ENCODE measurements around the gene ANKEF1. TPM values are rescaled to one million over a fixed set of nuclear protein-coding genes. Genes with fewer than 3 reads are reported as not detected.

Gene ANKEF1
- total RNA-seq, 4 donors from 2014 or later = 10.1 to 14.2 (median 11.5) TPM

GRCh38 chr20:10096790-10097189, 62.0 kb downstream of the ANKEF1 start:
- intact Hi-C loops (cut with DNase I) = no loop called here
- no peak overlapping the region for H3K27ac ChIP-seq
- H3K9me3 ChIP-seq = no peaks in the 10 kb centered on the region
- no peak for DNase-seq
- 95% methylated on average over 3 of the region's 3 CpGs for WGBS, 2 donors
- H3K4me3 ChIP-seq (replicated peaks in 1 of 3) = no peak overlapping the region
- TF ChIP-seq, protein P1, sequence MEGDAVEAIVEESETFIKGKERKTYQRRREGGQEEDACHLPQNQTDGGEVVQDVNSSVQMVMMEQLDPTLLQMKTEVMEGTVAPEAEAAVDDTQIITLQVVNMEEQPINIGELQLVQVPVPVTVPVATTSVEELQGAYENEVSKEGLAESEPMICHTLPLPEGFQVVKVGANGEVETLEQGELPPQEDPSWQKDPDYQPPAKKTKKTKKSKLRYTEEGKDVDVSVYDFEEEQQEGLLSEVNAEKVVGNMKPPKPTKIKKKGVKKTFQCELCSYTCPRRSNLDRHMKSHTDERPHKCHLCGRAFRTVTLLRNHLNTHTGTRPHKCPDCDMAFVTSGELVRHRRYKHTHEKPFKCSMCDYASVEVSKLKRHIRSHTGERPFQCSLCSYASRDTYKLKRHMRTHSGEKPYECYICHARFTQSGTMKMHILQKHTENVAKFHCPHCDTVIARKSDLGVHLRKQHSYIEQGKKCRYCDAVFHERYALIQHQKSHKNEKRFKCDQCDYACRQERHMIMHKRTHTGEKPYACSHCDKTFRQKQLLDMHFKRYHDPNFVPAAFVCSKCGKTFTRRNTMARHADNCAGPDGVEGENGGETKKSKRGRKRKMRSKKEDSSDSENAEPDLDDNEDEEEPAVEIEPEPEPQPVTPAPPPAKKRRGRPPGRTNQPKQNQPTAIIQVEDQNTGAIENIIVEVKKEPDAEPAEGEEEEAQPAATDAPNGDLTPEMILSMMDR (IDR thresholded peaks at IDR 0.05) = no peak
- TF ChIP-seq POLR2A (IDR thresholded peaks at IDR 0.05) = no peak
- no peaks in the 10 kb centered on the region for H3K36me3 ChIP-seq
- H3K4me1 ChIP-seq = no peaks in the 10 kb centered on the region
- no peaks in the 10 kb centered on the region for H3K27me3 ChIP-seq

DNA sequence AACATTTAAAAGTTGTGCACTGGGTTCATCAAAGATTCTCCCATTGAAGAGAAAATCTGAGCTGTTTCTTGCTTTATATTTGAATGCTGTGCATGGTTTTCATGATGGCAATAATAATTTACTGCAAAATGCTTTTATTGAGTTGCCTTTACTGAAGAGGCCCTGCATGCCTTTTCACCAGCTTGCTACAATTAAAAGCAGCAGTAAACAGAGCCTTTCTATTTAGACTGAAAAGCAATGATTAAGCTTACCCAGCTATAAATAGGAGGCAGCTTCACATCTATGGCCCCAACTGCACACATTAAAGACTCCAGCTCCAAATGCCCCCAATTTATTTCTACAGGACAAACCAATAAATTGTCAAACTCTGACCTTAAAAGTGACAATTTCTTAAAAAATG, 70.3 kb downstream of the ANKEF1 start:
- H3K4me3 ChIP-seq (replicated peaks in 1 of 3) = no peak overlapping the region
- TF ChIP-seq, protein P1 (IDR thresholded peaks at IDR 0.05) = no peak
- TF ChIP-seq POLR2A (IDR thresholded peaks at IDR 0.05) = no peak
- H3K36me3 ChIP-seq = no peaks in the 10 kb centered on the region
- no peaks in the 10 kb centered on the region for H3K27me3 ChIP-seq
- H3K4me1 ChIP-seq = no peaks in the 10 kb centered on the region
- DNase-seq = no peak
- intact Hi-C loops (cut with DNase I) = no loop called here
- no peaks in the 10 kb centered on the region for H3K9me3 ChIP-seq
- no peak overlapping the region for H3K27ac ChIP-seq

Small RNA genes lying within 50 kb of the gene (small RNA-seq; reads per million reads assigned to genes)
- gene RF00017 = not detected

Other genes with a start within 250 kb of the ANKEF1 start
- gene PAK5, start 195.9 kb upstream of the ANKEF1 start, total RNA-seq = under 1 TPM in 2 of 4 donors, not detected in 2; 0.13 to 0.33 TPM
- 1 to 10 TPM in 1 of 4 donors, under 1 TPM in 2, not detected in 1; 0.54 to 1.1 (median 0.67) TPM for gene SNAP25, start 183.8 kb downstream of the ANKEF1 start, total RNA-seq

Measured in thyroid gland (tissue), 4 donors.